Islet of Langerhans (tissue), 1 donor: ENCODE measurements around the gene RHEB.
"Not testable (repeated sequence)": the region's sequence is repeated elsewhere in the genome, so short reads cannot be mapped to it uniquely, and the experiment has no call there.

ENCODE experiments used
- FAIRE-seq: peaks from one replicate; lab custom pipeline; 2011; peaks lifted over from hg19 to GRCh38; lab: Jason Lieb, UNC

Gene RHEB

GRCh38 chr7:151524845-151525244, 5.2 kb upstream of the RHEB start:
- FAIRE-seq = no peak

GRCh38 chr7:151524331-151524730, 4.6 kb upstream of the RHEB start:
- no peak for FAIRE-seq

- FAIRE-seq = no peak
Observed at GRCh38 chr7:151520419-151521261, 945 bp upstream of the RHEB start.

- not testable (repeated sequence) for FAIRE-seq
Observed at GRCh38 chr7:151518947-151519764, 539 bp downstream of the RHEB start.

- FAIRE-seq = no peak
Observed at GRCh38 chr7:151518105-151518946, 1.4 kb downstream of the RHEB start.

- no peak for FAIRE-seq
Observed at GRCh38 chr7:151517601-151518104, 2.0 kb downstream of the RHEB start.

DNA sequence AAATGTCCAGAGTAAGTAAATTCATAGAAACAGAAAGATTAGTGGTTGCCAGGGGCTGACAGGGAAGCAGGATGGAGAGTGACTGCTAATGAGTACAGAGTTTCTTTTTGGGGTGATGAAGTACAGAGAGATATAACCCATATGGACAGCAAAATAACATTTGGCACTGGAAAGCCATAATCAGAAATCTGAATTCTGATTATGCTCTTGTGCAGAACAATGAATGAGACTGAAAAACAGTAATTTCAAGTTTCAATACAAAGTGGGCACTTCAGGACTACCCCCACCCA, 4.5 kb downstream of the RHEB start:
- FAIRE-seq = no peak

GRCh38 chr7:151514461-151515275, 5.0 kb downstream of the RHEB start:
- FAIRE-seq = no peak

DNA sequence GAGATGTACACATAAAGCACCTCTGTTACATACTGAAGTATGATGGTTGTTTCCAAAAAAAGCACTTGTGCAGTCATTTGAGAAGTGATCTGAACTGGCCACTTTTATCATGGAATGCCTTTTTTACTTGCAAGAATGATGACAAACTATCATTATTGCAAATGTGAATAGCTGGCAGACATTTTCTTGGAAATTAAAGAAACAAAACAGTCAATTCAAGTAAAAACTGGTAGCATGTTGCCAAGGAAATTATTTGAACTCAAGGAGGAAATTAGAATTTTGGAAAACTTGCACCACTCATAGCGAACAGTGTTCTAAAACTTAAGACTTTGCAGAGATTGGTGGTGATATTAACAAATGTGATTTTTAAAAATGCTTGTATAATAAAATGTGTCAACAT, 6.6 kb downstream of the RHEB start:
- FAIRE-seq = no peak

- FAIRE-seq = no peak
Observed at GRCh38 chr7:151512353-151512752, 7.3 kb downstream of the RHEB start.

DNA sequence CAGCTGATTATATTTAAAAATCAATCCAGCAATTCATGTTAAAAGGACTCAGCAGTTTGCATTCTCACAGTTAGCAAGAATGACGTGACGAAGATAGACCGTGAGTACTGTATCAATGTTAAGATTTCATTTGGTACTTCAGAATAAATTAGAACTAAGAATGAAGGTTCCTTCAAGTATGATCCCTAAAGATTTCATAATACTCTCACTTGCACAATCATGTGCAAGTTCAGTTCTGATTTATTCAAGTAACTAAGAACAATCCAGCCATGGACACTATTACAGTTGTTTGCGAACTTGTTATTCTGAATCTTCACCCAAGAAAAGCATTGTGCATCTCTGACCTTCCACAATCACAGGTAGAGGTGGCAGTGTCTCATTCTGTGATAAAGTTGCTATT, 7.7 kb downstream of the RHEB start:
- no peak for FAIRE-seq

DNA sequence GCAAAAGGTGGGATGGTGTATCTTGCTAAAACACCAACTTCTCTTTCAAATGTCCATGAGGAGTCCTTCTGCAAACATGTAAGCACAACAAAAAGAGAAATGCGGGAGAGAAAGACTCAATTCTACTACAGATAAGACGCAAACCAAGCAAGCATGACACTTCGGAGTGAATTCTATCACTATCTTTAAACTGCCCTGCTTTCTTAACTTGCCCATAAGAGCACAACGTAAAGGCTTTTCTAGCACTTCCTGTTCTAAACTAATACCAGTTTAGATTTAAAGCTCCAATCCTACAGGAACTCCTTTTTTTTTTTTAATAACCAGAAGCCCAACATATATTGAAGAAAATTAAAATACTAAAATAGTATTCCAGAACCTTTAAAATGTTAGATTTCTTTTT, 8.4 kb downstream of the RHEB start:
- FAIRE-seq = no peak

DNA sequence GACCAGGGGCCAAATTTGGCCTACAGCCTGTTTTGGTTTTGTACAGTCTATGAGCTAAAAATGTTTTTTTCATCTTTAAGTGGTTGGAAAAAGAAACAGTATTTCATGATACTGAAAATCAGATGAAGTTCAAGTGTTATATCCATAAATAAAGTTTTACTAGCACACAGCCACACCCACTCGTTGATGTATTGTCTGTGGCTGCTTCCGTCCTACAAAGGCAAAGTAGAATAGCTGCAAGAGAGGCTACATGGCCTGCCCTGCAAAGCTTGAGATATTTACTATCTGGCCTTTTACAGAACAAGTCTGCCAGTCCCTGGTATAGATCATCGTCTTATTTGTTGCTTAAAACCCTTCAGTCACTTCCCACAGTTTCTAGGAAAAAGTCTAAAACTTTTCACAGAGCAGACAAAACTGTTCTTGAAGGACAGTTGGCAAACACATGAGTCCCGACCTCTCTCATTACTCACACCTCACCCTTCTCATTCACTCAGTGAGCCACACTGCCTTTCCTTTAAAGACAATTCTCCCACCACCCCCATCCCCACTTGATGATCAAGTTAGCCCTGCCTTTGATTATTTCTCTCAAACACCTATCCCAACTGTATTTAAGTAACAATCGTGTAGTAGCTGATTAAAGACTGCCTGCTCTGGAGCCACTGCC, 9.9 kb downstream of the RHEB start:
- FAIRE-seq = no peak

GRCh38 chr7:151508991-151509390, 10.7 kb downstream of the RHEB start:
- FAIRE-seq = no peak

GRCh38 chr7:151507806-151508205, 11.9 kb downstream of the RHEB start:
- FAIRE-seq = no peak

DNA sequence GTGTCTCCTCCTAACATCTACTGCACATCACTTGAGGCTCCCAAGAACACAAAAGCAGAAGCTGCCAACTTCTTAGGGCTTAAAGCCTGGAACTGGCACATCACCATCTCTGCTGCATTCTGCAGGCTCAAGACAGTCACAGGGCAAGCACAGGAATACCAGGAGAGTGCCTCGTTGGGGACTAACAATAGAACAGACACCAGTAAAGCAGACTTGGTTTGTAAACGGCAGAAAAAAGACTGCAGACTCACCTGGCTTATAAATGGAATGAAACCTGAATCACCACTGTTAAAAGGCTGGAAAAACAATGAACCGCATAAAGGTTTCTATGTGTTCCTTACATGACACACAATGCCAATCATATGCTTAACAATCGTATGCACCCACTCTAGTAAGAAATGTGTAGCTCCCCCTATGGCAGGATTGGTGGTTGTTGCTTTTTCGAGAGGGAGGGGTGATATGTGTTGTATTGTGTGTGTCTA, 12.8 kb downstream of the RHEB start:
- no peak for FAIRE-seq

DNA sequence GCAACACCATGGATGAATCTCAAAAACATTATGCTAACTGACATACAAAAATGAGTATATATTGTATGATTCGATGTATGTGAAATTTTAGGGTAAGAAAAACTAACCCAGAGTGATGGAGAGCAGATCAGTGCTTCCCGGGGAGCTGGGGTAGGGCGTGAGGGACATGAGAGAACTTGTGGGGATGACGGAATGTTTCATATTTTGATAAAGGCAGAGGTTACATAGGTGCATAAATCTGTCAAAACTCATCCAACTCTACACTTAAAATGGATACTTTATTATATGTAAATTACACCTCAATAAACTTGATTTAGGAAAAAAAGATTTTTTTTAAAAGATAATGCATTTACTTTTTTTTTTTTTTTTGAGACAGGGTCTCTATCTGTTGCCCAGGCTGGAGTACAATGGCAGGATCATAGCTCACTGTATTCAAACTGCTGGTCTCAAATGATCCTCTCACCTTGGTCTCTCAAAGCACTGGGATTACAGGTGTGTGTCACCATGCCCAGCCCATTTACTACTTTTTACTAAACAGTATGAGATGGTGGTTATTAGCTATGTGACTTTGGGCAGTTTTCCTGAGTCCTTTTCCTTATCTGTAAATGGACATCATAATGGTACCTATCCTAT, 13.7 kb downstream of the RHEB start:
- no peak for FAIRE-seq

GRCh38 chr7:151505433-151505832, 14.3 kb downstream of the RHEB start:
- FAIRE-seq = no peak

DNA sequence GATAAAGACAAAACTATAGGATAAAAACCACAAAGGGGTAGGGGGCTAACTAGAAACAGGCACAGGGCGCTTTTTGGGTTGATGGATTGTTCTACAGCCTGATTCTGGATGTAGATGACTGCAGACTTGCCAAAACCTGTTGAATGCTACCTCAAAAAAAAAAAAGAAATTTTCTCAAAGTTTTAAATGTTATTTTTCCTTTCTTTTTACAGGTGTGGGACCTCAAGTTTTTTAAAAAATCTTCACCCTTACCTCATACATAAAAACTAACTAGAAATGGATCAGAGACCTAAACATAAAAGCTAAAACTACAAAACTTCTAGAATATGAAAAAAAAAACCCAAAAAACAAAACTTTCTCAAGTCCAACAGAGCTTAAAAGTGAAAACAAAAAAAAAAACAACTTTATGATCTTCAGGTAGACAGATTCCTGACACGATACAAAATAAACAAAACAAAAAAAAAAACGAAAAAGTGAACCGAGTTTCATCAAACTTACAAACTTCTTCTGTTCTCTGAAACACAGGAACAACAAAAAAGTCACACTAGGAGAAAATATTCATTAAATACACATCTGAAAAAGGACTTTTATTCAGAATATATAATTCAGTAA, 14.9 kb downstream of the RHEB start:
- FAIRE-seq = no peak
